GM18517 (cell line): ENCODE results near the gene CROCC2.

Experiments
- ATAC-seq: cut with Tn5 transposase; IDR thresholded peaks from one replicate; pipeline ENCODE4 v1.9.1; 2021; ENCODE audit warnings: mild to moderate bottlenecking, moderate library complexity; ENCODE audit not compliant: unreplicated experiment

The CROCC2 gene

GRCh38 chr2:240906141-240906910 is at the start of gene CROCC2:
Gene CROCC2, plus strand, starts transcription at chr2:240906336. Its CDS starts 178 bp downstream, at chr2:240906514.
- no peak for ATAC-seq

- ATAC-seq = no peak
Observed at GRCh38 chr2:240857039-240858008, 48.8 kb upstream of the CROCC2 start.

GRCh38 chr2:240858321-240858720 is 47.8 kb upstream of the CROCC2 start:
- ATAC-seq = no peak

GRCh38 chr2:240858871-240859270 is 47.3 kb upstream of the CROCC2 start:
- no peak for ATAC-seq

GRCh38 chr2:240861547-240861946 is 44.6 kb upstream of the CROCC2 start:
- ATAC-seq = no peak

GRCh38 chr2:240864475-240864874 is 41.7 kb upstream of the CROCC2 start:
- ATAC-seq = no peak

GRCh38 chr2:240865391-240865790 is 40.7 kb upstream of the CROCC2 start:
- no peak for ATAC-seq

- ATAC-seq = no peak
Observed at GRCh38 chr2:240868286-240869108, 37.6 kb upstream of the CROCC2 start, which contains the start of gene AGXT. Gene AGXT, plus strand, starts transcription at chr2:240868824. Its CDS starts 42 bp downstream, at chr2:240868866.

- ATAC-seq = no peak
Observed at GRCh38 chr2:240869109-240869955, 36.8 kb upstream of the CROCC2 start.

GRCh38 chr2:240869956-240870875 is 35.9 kb upstream of the CROCC2 start:
- no peak for ATAC-seq

GRCh38 chr2:240871071-240871958 is 34.8 kb upstream of the CROCC2 start:
- ATAC-seq = no peak

GRCh38 chr2:240872317-240873097 is 33.6 kb upstream of the CROCC2 start:
- no peak for ATAC-seq

GRCh38 chr2:240873098-240873788 is 32.9 kb upstream of the CROCC2 start:
- ATAC-seq = no peak

- no peak for ATAC-seq
Observed at GRCh38 chr2:240873805-240874714, 32.1 kb upstream of the CROCC2 start.

GRCh38 chr2:240874715-240875227 is 31.4 kb upstream of the CROCC2 start:
- no peak for ATAC-seq
